Measurements from ENCODE around the gene CASTOR1. TPM values are rescaled to one million over a fixed set of nuclear protein-coding genes. Genes with fewer than 3 reads are reported as not detected.

The CASTOR1 gene
- total RNA-seq, 4 donors from 2014 or later = 16.5 to 36.0 (median 27.7) TPM

DNA sequence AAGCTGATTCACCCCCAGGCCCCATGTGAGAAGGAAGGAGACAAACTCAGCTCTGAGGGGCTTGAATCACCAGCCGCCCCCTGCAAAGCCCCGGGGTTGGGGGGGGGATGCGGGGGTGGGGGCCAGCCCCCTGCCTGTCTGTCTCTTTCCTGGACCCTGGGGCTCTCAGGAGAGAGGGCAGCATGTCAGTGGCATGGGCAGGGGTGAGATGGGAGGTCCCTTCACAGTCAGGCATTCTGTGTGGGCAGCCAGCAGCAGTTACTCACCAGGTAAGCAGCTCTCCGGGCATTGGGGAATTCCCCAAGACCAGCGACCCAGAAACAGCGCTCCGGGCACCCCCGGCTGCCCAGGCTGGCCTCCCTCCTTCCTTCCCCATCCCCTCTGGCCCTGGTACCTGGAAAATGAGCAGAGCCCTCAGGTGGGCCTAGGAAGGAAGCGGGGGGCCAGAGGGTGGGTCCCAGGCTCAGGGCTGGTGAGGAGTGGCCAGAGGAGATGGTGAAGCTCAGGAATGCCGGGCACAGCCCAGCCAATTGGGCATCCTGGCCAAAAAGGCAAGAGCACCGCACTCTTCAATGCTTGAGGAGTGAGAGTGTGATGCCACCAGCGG, 38.5 kb downstream of the CASTOR1 start:
- Histone ChIP-seq H3K4me3 (replicated peaks in 1 of 3) (no peak overlapping the region), H3K36me3 (no peaks in the 10 kb centered on the region), H3K9me3 (no peaks in the 10 kb centered on the region), H3K27me3 (no peaks in the 10 kb centered on the region), H3K4me1 (peaks cover 12 to 37% of the 10 kb centered on the region in 2 donors), H3K27ac (peak overlapping the region in 1 of 3 donors; percentile 49)
- DNase-seq = peak; percentile 87 to 89
- WGBS, 2 donors = 47 to 54% methylated on average over 6 to 9 of the region's 12 CpGs
- no peak for TF ChIP-seq POLR2A (IDR thresholded peaks at IDR 0.05)
- TF ChIP-seq, protein P1, sequence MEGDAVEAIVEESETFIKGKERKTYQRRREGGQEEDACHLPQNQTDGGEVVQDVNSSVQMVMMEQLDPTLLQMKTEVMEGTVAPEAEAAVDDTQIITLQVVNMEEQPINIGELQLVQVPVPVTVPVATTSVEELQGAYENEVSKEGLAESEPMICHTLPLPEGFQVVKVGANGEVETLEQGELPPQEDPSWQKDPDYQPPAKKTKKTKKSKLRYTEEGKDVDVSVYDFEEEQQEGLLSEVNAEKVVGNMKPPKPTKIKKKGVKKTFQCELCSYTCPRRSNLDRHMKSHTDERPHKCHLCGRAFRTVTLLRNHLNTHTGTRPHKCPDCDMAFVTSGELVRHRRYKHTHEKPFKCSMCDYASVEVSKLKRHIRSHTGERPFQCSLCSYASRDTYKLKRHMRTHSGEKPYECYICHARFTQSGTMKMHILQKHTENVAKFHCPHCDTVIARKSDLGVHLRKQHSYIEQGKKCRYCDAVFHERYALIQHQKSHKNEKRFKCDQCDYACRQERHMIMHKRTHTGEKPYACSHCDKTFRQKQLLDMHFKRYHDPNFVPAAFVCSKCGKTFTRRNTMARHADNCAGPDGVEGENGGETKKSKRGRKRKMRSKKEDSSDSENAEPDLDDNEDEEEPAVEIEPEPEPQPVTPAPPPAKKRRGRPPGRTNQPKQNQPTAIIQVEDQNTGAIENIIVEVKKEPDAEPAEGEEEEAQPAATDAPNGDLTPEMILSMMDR (IDR thresholded peaks at IDR 0.05) = no peak
- intact Hi-C loops (cut with DNase I) = no loop called here

DNA sequence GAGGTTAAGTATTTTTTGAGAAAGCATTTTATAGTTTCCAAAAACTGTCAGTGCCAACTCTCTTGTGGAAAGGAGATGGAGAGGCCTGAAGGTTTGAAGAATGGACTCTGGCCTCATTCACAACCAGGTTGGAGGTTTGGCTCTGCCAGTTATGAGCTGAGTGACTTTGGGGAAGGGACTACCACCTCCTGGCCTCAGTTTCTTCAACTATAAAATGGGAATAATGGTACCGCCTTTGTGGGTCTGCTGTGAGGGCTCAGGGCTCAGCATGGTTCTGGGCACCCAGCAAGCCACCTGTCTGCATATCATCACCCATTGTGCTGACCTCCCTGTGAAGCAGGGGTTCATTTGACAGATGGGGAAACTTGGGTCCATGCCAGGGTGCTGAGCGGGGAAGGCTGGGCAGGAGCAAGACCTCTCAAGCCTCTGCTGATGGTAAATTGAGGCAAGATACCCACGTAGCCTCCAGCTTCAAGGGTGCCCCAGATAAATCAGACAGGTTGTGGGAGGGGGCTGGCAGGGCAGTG, 39.2 kb downstream of the CASTOR1 start:
- no peak for DNase-seq
- TF ChIP-seq POLR2A (IDR thresholded peaks at IDR 0.05) = no peak
- TF ChIP-seq, protein P1 (IDR thresholded peaks at IDR 0.05) = no peak
- Histone ChIP-seq H3K27ac (peak overlapping the region in 1 of 3 donors; percentile 49), H3K4me3 (replicated peaks in 1 of 3) (no peak overlapping the region), H3K36me3 (no peaks in the 10 kb centered on the region), H3K9me3 (no peaks in the 10 kb centered on the region), H3K27me3 (no peaks in the 10 kb centered on the region), H3K4me1 (peaks cover 15 to 41% of the 10 kb centered on the region in 2 donors)
- intact Hi-C loops (cut with DNase I) = no loop called here
- 84 to 100% methylated on average over 1 to 3 of the region's 3 CpGs for WGBS, 2 donors

- no peak overlapping the region for H3K4me3 ChIP-seq (replicated peaks in 1 of 3)
- no peaks in the 10 kb centered on the region for H3K27me3 ChIP-seq
- intact Hi-C loops (cut with DNase I) = no loop called here
- TF ChIP-seq, protein P1 (IDR thresholded peaks at IDR 0.05) = no peak
- no peak for TF ChIP-seq POLR2A (IDR thresholded peaks at IDR 0.05)
- 69 to 82% methylated on average over 24 to 26 of the region's 27 CpGs for WGBS, 2 donors
- peaks cover 15 to 41% of the 10 kb centered on the region in 2 donors for H3K4me1 ChIP-seq
- peak in 1 of 2 donors; percentile 23 for DNase-seq
- no peaks in the 10 kb centered on the region for H3K9me3 ChIP-seq
- no peak overlapping the region for H3K27ac ChIP-seq
- no peaks in the 10 kb centered on the region for H3K36me3 ChIP-seq
These were observed 40.0 kb downstream of the CASTOR1 start for GRCh38 chr22:30249049-30250038.

DNA sequence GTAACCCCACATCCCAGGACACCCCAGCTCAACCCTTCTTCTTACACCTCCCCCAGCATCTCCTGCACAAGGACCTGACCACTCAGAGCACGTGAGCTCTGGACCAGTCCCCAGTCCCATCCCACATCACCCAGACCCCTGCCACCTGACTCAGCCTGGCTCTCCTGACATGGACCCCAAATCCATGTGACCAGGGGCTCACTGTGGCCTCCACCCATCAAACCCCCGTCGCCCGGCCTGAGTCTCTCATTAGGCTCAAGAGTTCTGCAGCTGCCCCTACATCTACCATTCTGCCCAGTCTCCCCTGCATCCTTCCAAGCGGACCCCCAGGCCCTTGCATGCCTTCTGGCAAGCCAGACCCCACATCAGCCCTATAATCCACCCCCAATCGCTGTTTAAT, 40.8 kb downstream of the CASTOR1 start:
- intact Hi-C loops (cut with DNase I) = no loop called here
- no peak overlapping the region for H3K27ac ChIP-seq

More for the DNA sequence above, 40.8 kb downstream of the CASTOR1 start:
- Histone ChIP-seq H3K4me3 (replicated peaks in 1 of 3) (no peak overlapping the region), H3K9me3 (no peaks in the 10 kb centered on the region), H3K36me3 (no peaks in the 10 kb centered on the region), H3K4me1 (peaks cover 15 to 40% of the 10 kb centered on the region in 2 donors), H3K27me3 (no peaks in the 10 kb centered on the region)
- DNase-seq = no peak
- TF ChIP-seq, protein P1 (IDR thresholded peaks at IDR 0.05) = no peak
- no peak for TF ChIP-seq POLR2A (IDR thresholded peaks at IDR 0.05)
- 81 to 84% methylated on average over 6 of the region's 6 CpGs for WGBS, 2 donors

Data from thyroid gland (tissue), 4 donors.